ENCODE measurements around the gene EPHB2. TPM values are rescaled to one million over a fixed set of nuclear protein-coding genes. Genes with fewer than 3 reads are reported as not detected.

The EPHB2 gene
- total and polyA plus RNA-seq, 2 of the 13 experiments (the other 11 are each of a cell fraction or from before 2014, with no cell fraction given) = 0.03 to 0.11 TPM

DNA sequence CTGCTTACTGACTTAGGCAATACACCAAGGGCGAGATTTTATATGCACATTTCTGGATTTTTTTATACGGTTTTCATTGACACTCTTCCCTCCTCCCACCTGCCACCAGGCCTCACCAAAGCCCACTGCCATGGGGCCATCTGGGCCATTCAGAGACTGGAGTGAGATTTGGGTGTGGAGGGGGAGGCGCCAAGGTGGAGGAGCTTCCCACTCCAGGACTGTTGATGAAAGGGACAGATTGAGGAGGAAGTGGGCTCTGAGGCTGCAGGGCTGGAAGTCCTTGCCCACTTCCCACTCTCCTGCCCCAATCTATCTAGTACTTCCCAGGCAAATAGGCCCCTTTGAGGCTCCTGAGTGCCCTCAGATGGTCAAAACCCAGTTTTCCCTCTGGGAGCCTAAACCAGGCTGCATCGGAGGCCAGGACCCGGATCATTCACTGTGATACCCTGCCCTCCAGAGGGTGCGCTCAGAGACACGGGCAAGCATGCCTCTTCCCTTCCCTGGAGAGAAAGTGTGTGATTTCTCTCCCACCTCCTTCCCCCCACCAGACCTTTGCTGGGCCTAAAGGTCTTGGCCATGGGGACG lies 204.1 kb downstream of the EPHB2 start (continued):
- TF ChIP-seq, protein P1, sequence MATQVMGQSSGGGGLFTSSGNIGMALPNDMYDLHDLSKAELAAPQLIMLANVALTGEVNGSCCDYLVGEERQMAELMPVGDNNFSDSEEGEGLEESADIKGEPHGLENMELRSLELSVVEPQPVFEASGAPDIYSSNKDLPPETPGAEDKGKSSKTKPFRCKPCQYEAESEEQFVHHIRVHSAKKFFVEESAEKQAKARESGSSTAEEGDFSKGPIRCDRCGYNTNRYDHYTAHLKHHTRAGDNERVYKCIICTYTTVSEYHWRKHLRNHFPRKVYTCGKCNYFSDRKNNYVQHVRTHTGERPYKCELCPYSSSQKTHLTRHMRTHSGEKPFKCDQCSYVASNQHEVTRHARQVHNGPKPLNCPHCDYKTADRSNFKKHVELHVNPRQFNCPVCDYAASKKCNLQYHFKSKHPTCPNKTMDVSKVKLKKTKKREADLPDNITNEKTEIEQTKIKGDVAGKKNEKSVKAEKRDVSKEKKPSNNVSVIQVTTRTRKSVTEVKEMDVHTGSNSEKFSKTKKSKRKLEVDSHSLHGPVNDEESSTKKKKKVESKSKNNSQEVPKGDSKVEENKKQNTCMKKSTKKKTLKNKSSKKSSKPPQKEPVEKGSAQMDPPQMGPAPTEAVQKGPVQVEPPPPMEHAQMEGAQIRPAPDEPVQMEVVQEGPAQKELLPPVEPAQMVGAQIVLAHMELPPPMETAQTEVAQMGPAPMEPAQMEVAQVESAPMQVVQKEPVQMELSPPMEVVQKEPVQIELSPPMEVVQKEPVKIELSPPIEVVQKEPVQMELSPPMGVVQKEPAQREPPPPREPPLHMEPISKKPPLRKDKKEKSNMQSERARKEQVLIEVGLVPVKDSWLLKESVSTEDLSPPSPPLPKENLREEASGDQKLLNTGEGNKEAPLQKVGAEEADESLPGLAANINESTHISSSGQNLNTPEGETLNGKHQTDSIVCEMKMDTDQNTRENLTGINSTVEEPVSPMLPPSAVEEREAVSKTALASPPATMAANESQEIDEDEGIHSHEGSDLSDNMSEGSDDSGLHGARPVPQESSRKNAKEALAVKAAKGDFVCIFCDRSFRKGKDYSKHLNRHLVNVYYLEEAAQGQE (IDR thresholded peaks at IDR 0.05; ENCODE audit: borderline replicate concordance in 1 of 2, low read depth in 1 of 2, low read length in 2 of 2) = no peak
- TF ChIP-seq PLRG1 (conservative IDR thresholded peaks at IDR 0.05) = no peak
- no peak for TF ChIP-seq FOXK1 (CRISPR knock-in tag; IDR thresholded peaks at IDR 0.05; ENCODE audit: borderline replicate concordance, low read depth)
- TF ChIP-seq NAIF1 (CRISPR knock-in tag; IDR thresholded peaks at IDR 0.05; ENCODE audit: borderline replicate concordance) = no peak
- no peak for TF ChIP-seq ZNF781 (CRISPR knock-in tag; IDR thresholded peaks at IDR 0.05; ENCODE audit: borderline replicate concordance, not compliant biosample characterization)
- TF ChIP-seq ZNF282 (IDR thresholded peaks at IDR 0.05; ENCODE audit: partially characterized antibody) = no peak
- TF ChIP-seq, protein P2, sequence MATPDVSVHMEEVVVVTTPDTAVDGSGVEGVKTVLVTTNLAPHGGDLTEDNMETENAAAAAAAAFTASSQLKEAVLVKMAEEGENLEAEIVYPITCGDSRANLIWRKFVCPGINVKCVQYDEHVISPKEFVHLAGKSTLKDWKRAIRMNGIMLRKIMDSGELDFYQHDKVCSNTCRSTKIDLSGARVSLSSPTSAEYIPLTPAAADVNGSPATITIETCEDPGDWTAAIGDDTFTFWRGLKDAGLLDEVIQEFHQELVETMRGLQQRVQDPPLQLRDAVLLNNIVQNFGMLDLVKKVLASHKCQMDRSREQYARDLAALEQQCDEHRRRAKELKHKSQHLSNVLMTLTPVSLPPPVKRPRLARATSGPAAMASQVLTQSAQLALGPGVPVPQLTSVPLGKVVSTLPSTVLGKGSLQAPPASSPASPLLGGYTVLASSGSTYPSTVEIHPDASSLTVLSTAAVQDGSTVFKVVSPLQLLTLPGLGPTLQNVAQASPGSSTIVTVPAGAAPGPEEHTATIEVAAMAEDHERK (CRISPR knock-in tag; IDR thresholded peaks at IDR 0.05; ENCODE audit: low read depth) = no peak
- no peak for TF ChIP-seq FIP1L1 (IDR thresholded peaks at IDR 0.05; ENCODE audit: borderline replicate concordance, insufficient read depth, low read depth, low read length)
- TF ChIP-seq ZNF12 (CRISPR knock-in tag; IDR thresholded peaks at IDR 0.05) = no peak
- no peak for TF ChIP-seq THYN1 (CRISPR knock-in tag; IDR thresholded peaks at IDR 0.05; ENCODE audit: borderline replicate concordance, low read depth)
- no peak for TF ChIP-seq ZNF768 (CRISPR knock-in tag; IDR thresholded peaks at IDR 0.05)
- TF ChIP-seq ZSCAN21 (CRISPR knock-in tag; IDR thresholded peaks at IDR 0.05; ENCODE audit: borderline replicate concordance) = no peak
- TF ChIP-seq MBD4 (IDR thresholded peaks at IDR 0.05; ENCODE audit: borderline replicate concordance, low read length) = no peak
- no peak for TF ChIP-seq KLF13 (CRISPR knock-in tag; IDR thresholded peaks at IDR 0.05)

Measured in HepG2 (cell line).